HT1080 (cell line): ENCODE data around the gene THSD8. TPM values are rescaled to one million over a fixed set of nuclear protein-coding genes. Genes with fewer than 3 reads are reported as not detected.
"Not testable (repeated sequence)": the region's sequence is repeated elsewhere in the genome, so short reads cannot be mapped to it uniquely, and the experiment has no call there.

Experiments
- DNase-seq: peaks from one replicate; pipeline ENCODE4 v3.0.0-alpha.2; 2015; ENCODE audit warnings: low read depth
- total RNA-seq: library from RNA; depleted of rRNA; stranded (reverse); fragments of >200 nt; shearing (Covaris generic); gene quantifications from 2 replicates; pipeline ENCODE4 v1.2.3, GENCODE V29; 2014

Gene THSD8
- total RNA-seq, 1 experiment from 2014 or later, result not detected

DNA sequence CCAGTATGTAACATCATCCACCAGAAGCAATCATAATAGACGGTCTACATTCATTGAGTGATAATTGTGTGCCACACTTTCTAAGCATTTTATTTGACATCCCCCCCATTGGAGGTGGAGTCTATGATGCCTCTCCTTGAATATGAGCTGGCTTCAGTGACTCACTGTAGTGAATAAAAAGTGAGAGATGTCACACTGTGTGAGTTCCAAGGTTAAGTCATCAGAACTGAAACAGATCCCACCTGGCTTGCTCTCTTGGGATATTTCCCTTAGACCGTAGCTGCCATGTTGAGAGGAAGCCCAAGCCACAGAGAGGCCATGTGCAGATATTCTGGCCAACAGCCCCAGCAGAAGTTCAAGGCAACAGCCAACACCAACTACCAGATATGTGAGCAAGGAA is 19.9 kb downstream of the THSD8 start:
- DNase-seq, result peak; percentile 56

DNA sequence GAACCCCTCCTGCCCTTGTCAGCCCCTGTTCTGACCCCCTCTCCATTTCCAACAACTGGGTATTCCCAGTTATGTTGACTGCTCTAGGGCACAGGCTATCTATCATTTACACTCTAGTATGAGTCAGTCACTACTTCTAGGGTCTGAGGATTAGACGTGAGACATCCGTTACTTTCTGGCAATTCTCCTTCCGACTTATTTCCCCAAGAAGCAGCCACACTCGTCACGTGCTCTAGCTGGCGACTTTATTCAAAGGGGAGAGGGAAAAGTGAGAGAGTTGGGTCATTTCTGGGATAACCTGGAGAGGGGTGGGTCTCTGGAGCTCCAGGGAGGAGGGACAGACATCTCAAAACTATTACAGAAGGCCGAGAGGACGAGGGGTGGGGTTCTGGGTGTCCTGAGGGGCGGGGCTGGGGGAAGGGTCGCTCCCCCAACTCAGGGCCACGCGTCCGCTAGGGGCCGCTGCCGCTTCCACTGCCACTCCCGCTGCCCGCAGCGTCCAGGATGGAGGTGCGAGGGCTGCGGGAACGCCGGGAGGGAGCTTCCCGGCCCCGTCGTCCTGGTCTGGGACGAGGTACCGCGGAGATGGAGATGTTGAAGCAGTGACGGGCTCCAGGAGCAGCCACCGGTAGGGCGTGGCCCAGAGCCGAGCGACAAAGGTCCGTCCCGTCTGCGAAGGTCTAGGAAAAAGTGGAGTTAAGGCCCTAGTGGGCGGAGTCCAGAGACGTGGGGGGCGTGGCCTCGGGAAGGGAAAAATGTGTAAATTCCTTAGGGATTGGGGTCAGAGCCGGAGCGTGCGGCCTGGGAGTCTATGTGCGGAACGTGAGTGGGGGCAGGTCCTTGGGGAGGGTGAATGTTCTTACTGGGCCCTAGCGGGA is 23.6 kb downstream of the THSD8 start:
- no peak for DNase-seq

GRCh38 chr19:12828494-12828893 is 26.6 kb downstream of the THSD8 start:
- no peak for DNase-seq

GRCh38 chr19:12833418-12833737 is 31.5 kb downstream of the THSD8 start:
- DNase-seq, result no peak

- DNase-seq, result no peak
Measured at GRCh38 chr19:12833738-12834565, 32.1 kb downstream of the THSD8 start.

GRCh38 chr19:12834566-12834943 is 32.7 kb downstream of the THSD8 start, which contains the start of gene RTBDN:
Gene RTBDN, minus strand, starts transcription at chr19:12834579. Its CDS starts 4,600 bp downstream, at chr19:12829979.
- DNase-seq, result no peak

DNA sequence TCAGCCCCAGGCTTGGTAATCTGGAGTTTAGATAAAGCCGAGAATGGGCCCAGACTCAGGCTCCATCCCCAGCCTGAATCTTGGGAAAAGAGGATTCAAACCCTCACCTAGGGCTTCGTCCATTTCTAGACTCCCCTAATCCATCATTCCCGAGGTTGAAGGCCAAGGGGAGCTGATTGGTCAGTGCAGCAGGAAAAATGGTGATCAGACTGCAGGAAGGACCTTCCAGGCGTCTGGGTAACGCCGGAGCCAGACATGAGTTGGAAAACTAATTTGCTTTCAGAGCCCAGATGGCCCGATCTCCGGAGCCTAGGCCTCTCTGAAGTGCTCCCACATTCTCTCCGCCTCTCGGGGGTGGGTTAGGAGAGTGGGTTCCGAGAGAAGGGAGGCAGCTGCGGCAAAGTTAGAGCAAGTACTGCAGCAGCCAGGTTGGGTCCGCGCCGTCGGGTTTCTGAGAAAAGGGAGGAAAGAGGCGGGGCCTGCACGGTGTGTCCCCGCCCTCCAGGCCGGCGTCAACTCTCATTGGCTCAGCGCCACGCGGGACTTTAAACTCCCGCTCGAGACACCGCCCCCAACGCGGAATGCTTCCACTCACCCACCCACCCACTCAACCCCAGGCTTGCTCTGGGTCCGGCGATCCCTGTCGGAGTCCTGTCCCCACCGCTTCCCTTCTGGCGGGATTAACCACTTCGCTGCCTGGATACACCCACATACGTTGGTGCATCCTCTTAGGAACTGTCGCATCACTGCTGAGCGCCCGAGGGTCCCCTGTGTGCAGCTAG is 33.3 kb downstream of the THSD8 start:
- no peak for DNase-seq

DNA sequence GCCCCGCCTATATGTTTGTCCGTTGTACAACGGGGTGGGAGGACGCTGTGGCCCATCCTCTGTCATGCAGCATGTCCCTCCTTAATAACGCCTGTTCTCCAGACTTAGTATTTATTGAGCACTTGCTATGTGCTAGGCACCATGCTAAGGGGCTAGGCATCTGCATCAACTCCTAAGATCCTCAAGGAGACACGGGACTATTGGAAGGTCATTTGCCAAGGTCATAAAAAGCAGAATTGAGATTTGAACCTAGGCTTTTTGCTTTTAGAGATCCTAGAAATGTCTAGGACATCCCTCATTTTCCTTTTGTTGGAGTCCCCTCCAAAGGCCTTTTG is 34.6 kb downstream of the THSD8 start:
- DNase-seq, result no peak

DNA sequence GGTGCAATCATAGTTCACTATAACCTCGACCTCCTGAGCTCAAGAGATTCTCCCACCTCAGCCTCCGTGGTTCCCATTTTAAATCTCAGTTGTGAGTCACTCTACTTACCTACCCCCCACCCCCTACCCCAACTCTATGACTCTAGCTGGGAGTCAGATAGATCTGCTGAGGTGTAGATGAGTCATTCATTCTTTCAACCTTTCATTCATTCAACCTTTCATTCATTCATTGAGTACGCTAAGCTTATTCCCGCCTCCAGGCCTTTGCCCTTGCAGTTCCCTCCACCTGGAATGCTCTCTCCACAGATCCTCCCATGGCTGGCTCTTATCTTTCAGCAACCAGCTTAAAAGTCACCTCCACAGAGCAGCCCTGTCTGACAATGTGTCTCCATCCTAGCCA is 35.4 kb downstream of the THSD8 start:
- DNase-seq, result peak; percentile 55

GRCh38 chr19:12838182-12838885 is 36.5 kb downstream of the THSD8 start, which contains the start of gene MAST1:
Gene MAST1, plus strand, starts transcription at chr19:12838515. Its CDS starts 58 bp downstream, at chr19:12838573.
- no peak for DNase-seq

- no peak for DNase-seq
Measured at GRCh38 chr19:12838886-12839756, 37.3 kb downstream of the THSD8 start.

DNA sequence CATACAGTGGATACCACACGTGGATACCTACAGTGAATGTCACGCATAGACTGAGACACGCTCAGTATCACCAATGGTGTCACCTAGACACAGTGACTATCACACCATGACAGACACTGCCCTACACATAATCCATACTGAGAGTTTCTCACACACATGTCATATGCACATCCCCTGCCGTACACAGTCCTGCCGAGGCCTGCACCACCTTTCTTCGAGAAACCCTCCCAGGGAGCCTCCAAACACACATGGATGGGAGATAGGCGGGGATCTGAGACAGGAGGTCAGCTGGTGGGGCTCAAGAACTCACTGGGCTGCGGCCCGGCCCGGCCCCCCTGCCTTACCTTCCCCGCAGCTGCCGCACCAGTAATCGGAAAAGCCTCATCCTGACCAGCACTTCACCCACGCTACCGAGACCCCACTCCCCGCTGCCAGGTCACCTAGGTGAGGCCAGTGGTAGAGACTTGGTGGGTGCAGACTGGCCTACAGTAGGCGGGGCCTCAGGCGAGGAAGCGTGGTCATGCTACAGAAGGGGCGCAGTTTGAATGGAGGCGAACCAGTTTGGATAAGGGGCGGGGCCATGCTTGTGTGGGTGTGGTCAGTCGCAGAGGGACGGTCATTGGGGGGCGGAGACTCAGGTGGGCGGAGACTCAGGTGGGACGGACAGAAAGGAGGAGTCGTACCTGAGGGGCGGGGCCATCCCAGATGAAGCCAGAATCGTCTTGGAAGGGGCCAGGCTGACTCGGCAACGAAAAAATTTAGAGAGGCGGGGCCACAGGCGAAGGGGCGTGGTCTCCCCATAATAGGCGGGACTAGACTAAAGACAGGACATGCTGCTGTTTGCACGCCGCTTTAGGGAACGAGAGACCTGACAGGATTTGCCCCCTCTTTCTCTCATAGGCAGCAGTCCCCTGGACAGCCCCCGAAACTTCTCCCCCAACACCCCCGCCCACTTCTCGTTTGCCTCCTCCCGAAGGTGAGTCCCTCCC is 38.5 kb downstream of the THSD8 start:
- peak; percentile 38 for DNase-seq

DNA sequence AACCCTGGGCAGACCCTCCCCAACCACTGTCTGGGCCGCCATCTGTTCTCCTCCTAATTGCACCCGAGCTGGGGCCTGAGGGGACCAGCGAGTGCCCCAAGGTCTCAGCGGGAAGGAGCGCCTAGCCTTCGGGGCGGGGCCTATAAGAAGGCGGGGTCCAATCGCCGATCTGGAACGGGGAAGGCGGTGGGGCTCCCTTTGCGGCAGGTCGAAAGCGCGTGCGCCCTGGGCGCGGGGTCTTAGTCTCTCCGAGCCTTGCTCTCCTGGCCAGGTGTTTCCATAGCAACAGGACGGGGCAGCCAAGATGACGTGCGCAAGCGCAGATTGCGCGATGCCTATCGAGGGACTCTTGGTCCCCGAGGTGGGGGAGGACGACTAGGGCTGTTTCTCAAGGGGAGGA is 39.2 kb downstream of the THSD8 start:
- no peak for DNase-seq

DNA sequence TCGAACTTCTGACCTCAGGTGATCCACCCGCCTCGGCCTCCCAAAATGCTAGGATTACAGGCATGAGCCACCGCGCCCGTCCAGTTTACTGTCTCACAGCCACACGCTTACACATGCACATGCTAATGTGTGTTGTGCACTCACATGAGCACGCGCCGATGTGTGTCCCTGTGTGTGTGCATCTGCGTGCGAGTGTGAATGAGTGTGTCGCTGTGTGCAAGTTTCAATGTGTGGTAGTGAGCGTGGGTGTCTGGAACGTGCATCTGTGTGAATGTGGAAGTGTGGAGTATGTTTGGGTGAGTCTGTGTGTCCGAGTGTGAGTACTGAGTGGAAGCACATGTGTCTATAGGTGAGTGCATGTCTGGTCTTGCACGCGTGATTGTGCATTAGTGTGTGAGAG is 40.6 kb downstream of the THSD8 start:
- no peak for DNase-seq

- no peak for DNase-seq
Measured at GRCh38 chr19:12843328-12843727, 41.5 kb downstream of the THSD8 start.

DNA sequence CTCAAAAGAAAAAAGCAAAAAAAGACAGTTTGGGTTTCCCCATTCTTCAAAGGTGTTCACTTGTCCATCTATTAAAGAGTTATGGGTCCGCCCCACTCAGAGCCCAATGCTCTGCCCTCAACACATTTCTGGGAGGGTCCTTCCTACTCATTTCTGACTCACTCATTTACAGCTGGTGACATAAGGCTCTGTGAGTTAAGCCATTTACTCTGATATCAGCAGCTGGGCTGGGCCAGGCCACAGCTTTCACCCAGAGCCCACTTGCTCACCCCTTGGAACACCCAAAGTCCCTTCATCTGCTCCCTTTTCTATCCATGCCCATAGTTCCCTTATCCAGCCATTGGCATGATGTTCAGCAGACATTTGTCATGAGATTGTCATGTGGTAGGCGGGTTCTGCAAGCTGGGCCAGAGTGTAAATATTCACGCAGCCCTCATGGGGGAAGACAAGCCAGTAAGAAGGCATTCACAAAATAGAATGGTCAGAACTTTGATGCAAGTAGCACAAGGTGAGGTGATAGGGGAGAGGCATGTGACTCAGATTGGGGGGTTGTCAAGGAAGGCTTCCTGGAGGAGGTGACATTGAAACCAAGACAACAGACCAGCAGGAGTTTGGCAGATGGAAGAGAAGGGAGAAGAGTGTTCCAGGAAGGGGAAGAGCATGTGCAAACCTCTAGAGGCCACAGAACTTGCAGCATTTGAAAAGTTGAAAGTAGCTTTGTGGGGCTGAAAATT is 42.3 kb downstream of the THSD8 start:
- DNase-seq, result no peak

GRCh38 chr19:12846613-12847012 is 44.7 kb downstream of the THSD8 start:
- not testable (repeated sequence) for DNase-seq
